ENCODE measurements around the gene GNG5.
"Not testable (repeated sequence)": the region's sequence is repeated elsewhere in the genome, so short reads cannot be mapped to it uniquely, and the experiment has no call there.

GNG5 gene

DNA sequence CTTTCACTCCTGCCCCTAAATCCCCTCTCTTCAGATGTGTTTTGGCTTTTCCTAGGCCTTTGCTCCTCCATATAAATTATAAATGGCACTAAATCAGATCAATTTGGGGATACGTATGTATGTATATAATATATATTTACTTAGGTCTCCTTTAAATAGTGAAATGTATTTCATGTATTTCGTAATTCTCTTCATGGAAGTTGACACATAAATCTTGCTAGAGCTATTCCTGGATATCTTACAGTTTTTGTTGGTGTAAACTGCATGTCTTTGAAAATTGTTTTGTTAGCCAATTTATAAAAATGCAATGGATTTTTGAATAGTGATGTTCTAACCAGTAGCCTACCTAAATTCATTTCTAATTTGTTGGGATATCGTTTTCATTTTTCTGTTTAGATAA, 18.3 kb downstream of the GNG5 start:
- no peak for DNase-seq (ENCODE audit: low read depth)

DNA sequence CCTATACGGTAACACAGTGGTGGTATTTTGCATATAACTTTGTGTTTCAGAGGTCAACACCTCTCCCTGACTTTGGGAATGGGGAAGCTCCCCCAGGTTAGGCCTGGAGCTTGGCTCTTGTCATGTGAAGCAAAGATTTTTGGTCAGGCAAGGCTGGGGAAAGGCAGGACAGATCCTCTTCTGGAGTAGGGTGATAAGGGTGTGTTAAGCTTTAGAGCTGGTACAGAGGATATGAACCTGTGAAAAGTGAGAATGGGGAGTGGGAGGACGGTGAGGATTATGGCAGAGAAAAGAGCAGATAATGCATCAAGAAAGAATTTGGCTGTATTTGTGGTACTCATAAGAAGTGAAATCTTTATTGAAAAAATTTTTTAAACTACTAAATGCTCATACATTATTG, 25.1 kb downstream of the GNG5 start:
- no peak for DNase-seq (ENCODE audit: low read depth)

- DNase-seq (ENCODE audit: low read depth), result no peak
These were observed 25.7 kb downstream of the GNG5 start for GRCh38 chr1:84480650-84481049.

- no peak for DNase-seq (ENCODE audit: low read depth)
These were observed 26.4 kb downstream of the GNG5 start for GRCh38 chr1:84479998-84480397.

GRCh38 chr1:84478876-84479868, 27.2 kb downstream of the GNG5 start, which contains the start of gene RPF1:
Gene RPF1, plus strand, starts transcription at chr1:84479266. Its CDS starts 16 bp downstream, at chr1:84479282.
- peak; percentile 69 for DNase-seq (ENCODE audit: low read depth)

DNA sequence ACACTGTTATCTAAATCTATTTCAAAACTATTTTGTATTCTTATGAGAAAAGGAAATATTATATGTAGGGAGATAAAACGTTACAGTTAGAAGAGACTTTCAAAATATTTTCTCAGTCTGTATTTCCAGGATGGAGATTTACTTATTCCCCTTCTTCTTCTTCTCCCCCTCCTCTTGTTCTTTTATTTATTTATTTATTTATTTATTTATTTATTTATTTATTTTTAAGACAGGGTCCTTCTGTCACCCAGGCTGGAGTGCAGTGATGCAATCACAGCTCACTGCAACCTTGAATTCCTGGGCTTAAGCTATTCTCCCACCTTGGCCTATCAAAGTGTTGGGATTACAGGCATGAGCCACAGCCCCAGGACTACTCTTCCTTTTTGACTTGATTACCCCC, 30.2 kb downstream of the GNG5 start:
- no peak for DNase-seq (ENCODE audit: low read depth)

DNA sequence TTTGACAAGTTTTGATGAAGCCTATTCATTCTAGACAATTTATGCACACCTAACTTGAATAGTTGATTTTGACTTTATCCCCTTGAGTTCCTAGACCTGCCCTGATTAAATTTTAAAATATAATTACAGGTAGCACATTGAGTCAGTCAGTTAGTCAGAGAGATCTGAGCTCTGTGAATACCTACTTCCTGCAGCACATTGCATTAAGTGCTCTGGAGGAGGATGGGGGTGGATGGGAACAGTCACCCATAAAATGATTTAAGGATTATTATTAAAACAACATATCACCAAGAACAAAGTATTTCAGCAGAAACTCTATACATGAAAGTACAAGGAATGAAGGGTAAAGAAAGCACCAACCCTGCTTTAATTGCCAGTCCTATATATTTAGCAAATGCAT, 39.1 kb downstream of the GNG5 start:
- no peak for DNase-seq (ENCODE audit: low read depth)

- DNase-seq (ENCODE audit: low read depth), result no peak
These were observed 44.3 kb downstream of the GNG5 start for GRCh38 chr1:84462118-84462517.

DNA sequence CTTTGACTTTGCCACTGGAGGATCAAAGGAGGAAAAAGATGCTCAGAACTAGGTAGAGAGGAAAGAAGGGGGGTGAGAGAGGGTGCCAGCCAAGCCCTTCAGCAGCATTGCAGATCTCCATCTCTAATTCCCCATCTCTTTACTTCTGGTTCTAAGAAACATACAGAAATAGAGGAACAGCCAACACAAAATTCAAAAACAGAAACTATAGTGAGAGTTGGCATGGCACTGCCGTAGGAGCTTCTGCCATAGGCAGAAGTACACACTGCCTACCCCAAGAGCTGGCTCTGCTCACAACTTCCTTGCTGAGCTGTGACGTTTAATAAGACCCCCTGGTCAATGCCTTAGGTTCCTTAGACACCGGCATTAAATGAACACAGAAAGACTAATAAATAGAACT, 53.9 kb downstream of the GNG5 start:
- DNase-seq (ENCODE audit: low read depth), result no peak

DNA sequence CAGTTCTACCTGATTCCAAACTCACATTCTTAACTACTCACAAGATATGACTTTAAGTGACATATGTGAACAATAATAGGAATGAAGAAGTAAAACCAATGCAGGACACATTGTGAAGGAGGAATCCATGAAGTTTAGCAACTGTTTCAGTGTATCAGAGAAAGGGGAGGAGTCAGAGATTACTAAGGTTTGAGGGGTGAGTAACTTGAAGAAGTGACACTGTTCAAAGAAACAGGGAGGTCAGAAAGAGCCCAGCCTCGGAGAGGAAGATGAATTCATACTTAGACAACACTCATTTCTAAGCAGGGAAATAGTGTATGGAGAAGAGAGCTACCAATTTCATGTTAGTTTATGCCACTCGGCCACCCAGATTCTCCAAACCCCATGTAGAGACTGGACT, 55.5 kb downstream of the GNG5 start:
- DNase-seq (ENCODE audit: low read depth), result no peak

DNA sequence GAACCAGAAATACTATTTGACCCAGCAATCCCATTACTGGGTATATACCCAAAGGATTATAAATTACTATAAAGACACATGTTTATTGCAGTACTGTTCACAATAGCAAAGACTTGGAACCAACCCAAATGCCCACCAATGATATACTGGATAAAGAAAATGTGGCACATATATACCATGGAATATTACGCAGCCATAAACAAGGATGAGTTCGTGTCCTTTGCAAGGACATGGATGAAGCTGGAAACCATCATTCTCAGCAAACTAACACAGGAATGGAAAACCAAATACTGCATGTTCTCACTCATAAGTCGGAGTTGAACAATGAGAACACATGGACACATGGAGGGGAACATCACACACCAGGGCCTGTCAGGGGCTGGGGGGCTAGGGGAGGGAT, 57.7 kb downstream of the GNG5 start:
- not testable (repeated sequence) for DNase-seq (ENCODE audit: low read depth)

All from activated gamma-delta T cell treated with anti-CD3 and anti-CD28 coated beads, Interleukin-2, amount 50 U/mL, for 16 hours (primary cell).